Hepatocyte (in vitro differentiated cells): ENCODE results near the gene FAM219B.

ENCODE experiments used
- EZH2 ChIP-seq: fragments of 200-600 bp; sonication (generic); IDR thresholded peaks from 2 replicates; pipeline ENCODE4 v1.6.1; 2016; ENCODE audit warnings: antibody characterized with exemption, mild to moderate bottlenecking, borderline replicate concordance
- EZH2phosphoT487 ChIP-seq: fragments of 200-600 bp; sonication (generic); IDR thresholded peaks from one replicate; pipeline ENCODE4 v1.6.1; 2018; ENCODE audit warnings: antibody characterized with exemption, mild to moderate bottlenecking, low read depth, moderate library complexity; ENCODE audit not compliant: unreplicated experiment, severe bottlenecking
- TF ChIP-seq, protein P1 (sequence below): fragments of 200-600 bp; sonication (generic); IDR thresholded peaks from 2 replicates; pipeline ENCODE4 v1.5.1; 2016; ENCODE audit warnings: antibody characterized with exemption, mild to moderate bottlenecking; ENCODE audit not compliant: poor library complexity

DNA sequence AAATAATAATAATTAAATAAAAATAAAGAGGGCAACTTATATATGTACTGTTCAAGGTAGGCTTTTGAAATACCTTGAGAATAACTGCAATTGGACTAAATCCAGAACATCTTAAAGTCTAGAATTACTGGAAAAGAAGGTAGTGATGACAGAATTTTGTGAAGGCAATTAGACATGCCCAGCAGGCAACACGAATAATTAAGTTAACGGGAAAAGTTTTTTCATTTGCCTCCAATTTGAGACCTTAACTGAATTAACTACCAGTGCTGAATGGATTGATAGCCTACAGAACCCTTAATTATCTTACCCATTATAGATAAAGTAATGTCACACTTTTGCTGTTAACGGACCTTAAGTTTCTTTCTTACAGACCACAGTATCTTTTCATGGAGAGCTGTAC is 17.9 kb upstream of the FAM219B start:
- TF ChIP-seq, protein P1, sequence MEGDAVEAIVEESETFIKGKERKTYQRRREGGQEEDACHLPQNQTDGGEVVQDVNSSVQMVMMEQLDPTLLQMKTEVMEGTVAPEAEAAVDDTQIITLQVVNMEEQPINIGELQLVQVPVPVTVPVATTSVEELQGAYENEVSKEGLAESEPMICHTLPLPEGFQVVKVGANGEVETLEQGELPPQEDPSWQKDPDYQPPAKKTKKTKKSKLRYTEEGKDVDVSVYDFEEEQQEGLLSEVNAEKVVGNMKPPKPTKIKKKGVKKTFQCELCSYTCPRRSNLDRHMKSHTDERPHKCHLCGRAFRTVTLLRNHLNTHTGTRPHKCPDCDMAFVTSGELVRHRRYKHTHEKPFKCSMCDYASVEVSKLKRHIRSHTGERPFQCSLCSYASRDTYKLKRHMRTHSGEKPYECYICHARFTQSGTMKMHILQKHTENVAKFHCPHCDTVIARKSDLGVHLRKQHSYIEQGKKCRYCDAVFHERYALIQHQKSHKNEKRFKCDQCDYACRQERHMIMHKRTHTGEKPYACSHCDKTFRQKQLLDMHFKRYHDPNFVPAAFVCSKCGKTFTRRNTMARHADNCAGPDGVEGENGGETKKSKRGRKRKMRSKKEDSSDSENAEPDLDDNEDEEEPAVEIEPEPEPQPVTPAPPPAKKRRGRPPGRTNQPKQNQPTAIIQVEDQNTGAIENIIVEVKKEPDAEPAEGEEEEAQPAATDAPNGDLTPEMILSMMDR: no peak
- TF ChIP-seq EZH2 (no peak), EZH2phosphoT487 (no peak)
